ENCODE measurements around the gene PLEKHO2. TPM values are rescaled to one million over a fixed set of nuclear protein-coding genes. Genes with fewer than 3 reads are reported as not detected.

PLEKHO2 gene
- total and polyA plus RNA-seq, 2 donors (not counting 3 experiments of a cell fraction or from before 2014, with no cell fraction given), result 21.9 to 24.9 TPM

- POLR2A ChIA-PET, result no interaction called here
- H3K9me1 ChIP-seq (replicated peaks; ENCODE audit: control insufficient read depth, extremely low read depth, insufficient read depth, low read length), result no peaks in the 10 kb centered on the region
- intact Hi-C loops (cut with micrococcal nuclease) (loop anchor here (1.0 kb wide), 1 partner anchor 10 kb away; no protein-coding TSS in a partner anchor), dilution Hi-C loops (cut with MboI; ENCODE audit: extremely low pct_ligation_motif_present, low sequenced_read_pairs) (no loop called here)
- H3K9ac ChIP-seq (replicated peaks; ENCODE audit: extremely low read depth, insufficient read depth, low read length), result no peak overlapping the region
- CTCF ChIA-PET, result interaction anchor here (1.1 to 1.4 kb wide), 4 partner anchors 9 to 47 kb away, joined by 3 to 4 read pairs (median 4); no protein-coding TSS in a partner anchor
- H3K9me3 ChIP-seq (replicated peaks; ENCODE audit: control insufficient read depth, insufficient read depth, low read length), result no peaks in the 10 kb centered on the region
- FAIRE-seq (no peak), DNase-seq (ENCODE audit: low read depth, low spot score) (no peak)
- H2AFZ ChIP-seq (ENCODE audit: low read depth, low read length), result no peak overlapping the region
- no peaks in the 10 kb centered on the region for H4K20me1 ChIP-seq (replicated peaks; ENCODE audit: control insufficient read depth, extremely low read depth, insufficient read depth, low read length)
- no peaks in the 10 kb centered on the region for H3K79me2 ChIP-seq (ENCODE audit: control insufficient read depth, insufficient read depth, low read length)
- TF ChIP-seq POLR2A (IDR thresholded peaks at IDR 0.05; ENCODE audit: low read depth, low read length), result no peak
- TF ChIP-seq FOS (IDR thresholded peaks at IDR 0.05; ENCODE audit: borderline replicate concordance, insufficient read depth, low read length), result no peak
- no peak for TF ChIP-seq GATA2 (IDR thresholded peaks at IDR 0.05; ENCODE audit: insufficient read depth, insufficient read length, low read depth, low read length)
- TF ChIP-seq MYC (IDR thresholded peaks at IDR 0.05; ENCODE audit: low read depth, low read length), result no peak
- TF ChIP-seq JUN (IDR thresholded peaks at IDR 0.05; ENCODE audit: borderline replicate concordance, insufficient read depth, insufficient read length, low read depth), result no peak
- no peak for TF ChIP-seq MAX (IDR thresholded peaks at IDR 0.05; ENCODE audit: insufficient read depth, insufficient read length)
- no peak for TF ChIP-seq EZH2 (IDR thresholded peaks at IDR 0.05; ENCODE audit: borderline replicate concordance, low read depth, low read length, severe bottlenecking)
- no peak for TF ChIP-seq CTCF (IDR thresholded peaks at IDR 0.05; ENCODE audit: extremely low read depth in 1 of 2, insufficient read depth in 1 of 2, low read depth in 1 of 2, low read length in 2 of 2)
- TF ChIP-seq POLR2AphosphoS5 (IDR thresholded peaks at IDR 0.05; ENCODE audit: insufficient read depth, low read depth, low read length), result no peak
- no TSS peak for BruUV-seq (replicated peaks)
- H3K27me3 ChIP-seq (ENCODE audit: control insufficient read depth in 2 of 2, insufficient read depth in 2 of 2, low read length in 2 of 2), result no peaks in the 10 kb centered on the region
- peaks cover 18% of the 10 kb centered on the region for H3K4me1 ChIP-seq (ENCODE audit: control insufficient read depth, extremely low read depth, insufficient read depth, low read length)
- H3K4me3 ChIP-seq (replicated peaks in 1 of 3; ENCODE audit: insufficient read depth in 1 of 3, low read depth in 1 of 3, low read length in 3 of 3), result no peak overlapping the region
- no peak overlapping the region for H3K4me2 ChIP-seq (ENCODE audit: insufficient read depth, low read length)
- H3K27ac ChIP-seq (ENCODE audit: insufficient read depth, low read depth, low read length), result peak overlapping the region; percentile 74
- no peaks in the 10 kb centered on the region for H3K36me3 ChIP-seq (ENCODE audit: control insufficient read depth in 2 of 2, extremely low read depth in 1 of 2, insufficient read depth in 2 of 2, low read length in 2 of 2)
These were observed 43.0 kb downstream of the PLEKHO2 start for GRCh38 chr15:64884679-64885078.
